Fibroblast of the aortic adventitia (primary cell): ENCODE data around the gene TNNI3K. TPM values are rescaled to one million over a fixed set of nuclear protein-coding genes. Genes with fewer than 3 reads are reported as not detected.

Source experiments
- DNase-seq: peaks from one replicate; pipeline ENCODE4 v3.0.0-alpha.2; 2010; ENCODE audit warnings: low read depth
- H3K4me3 ChIP-seq: 2 replicates; pipeline ENCODE4 v1.5.1; 2011; ENCODE audit warnings: low read depth, mild to moderate bottlenecking, control low read depth, low read length, moderate library complexity
- CTCF ChIP-seq: IDR thresholded peaks from 2 replicates; pipeline ENCODE4 v1.5.1; 2011; ENCODE audit warnings: mild to moderate bottlenecking, low read length, control low read depth, inconsistent platforms; ENCODE audit not compliant: insufficient read depth
- total RNA-seq: library from RNA; depleted of rRNA; stranded (reverse); fragments of >200 nt; gene quantifications from 2 replicates; pipeline ENCODE4 v1.2.3, GENCODE V29; 2012; ENCODE audit warnings: low replicate concordance

TNNI3K gene
- total RNA-seq, 1 donor, result not detected

GRCh38 chr1:74517599-74518051 lies 282.4 kb downstream of the TNNI3K start:
- no peak overlapping the region for H3K4me3 ChIP-seq
- no peak for DNase-seq
- TF ChIP-seq CTCF, result no peak

- no peak overlapping the region for H3K4me3 ChIP-seq
- DNase-seq, result no peak
- TF ChIP-seq CTCF, result no peak
Observed at GRCh38 chr1:74522148-74522547, 287.0 kb downstream of the TNNI3K start.

- TF ChIP-seq CTCF, result no peak
- no peak overlapping the region for H3K4me3 ChIP-seq
- DNase-seq, result no peak
Observed at GRCh38 chr1:74523873-74524480, 288.8 kb downstream of the TNNI3K start.

GRCh38 chr1:74526708-74527107 lies 291.5 kb downstream of the TNNI3K start:
- TF ChIP-seq CTCF, result no peak
- H3K4me3 ChIP-seq, result no peak overlapping the region
- no peak for DNase-seq

GRCh38 chr1:74528123-74528522 lies 292.9 kb downstream of the TNNI3K start:
- no peak overlapping the region for H3K4me3 ChIP-seq
- no peak for TF ChIP-seq CTCF
- DNase-seq, result no peak

- H3K4me3 ChIP-seq, result no peak overlapping the region
- no peak for TF ChIP-seq CTCF
- DNase-seq, result no peak
Observed at GRCh38 chr1:74530892-74531291, 295.7 kb downstream of the TNNI3K start.

GRCh38 chr1:74531796-74532195 lies 296.6 kb downstream of the TNNI3K start:
- H3K4me3 ChIP-seq, result no peak overlapping the region
- no peak for DNase-seq
- TF ChIP-seq CTCF, result no peak
